HG03342 (cell line): ENCODE data around the gene RPL28.
"Not testable (repeated sequence)": the region's sequence is repeated elsewhere in the genome, so short reads cannot be mapped to it uniquely, and the experiment has no call there.

Experiments
- ATAC-seq: cut with Tn5 transposase; IDR thresholded peaks from one replicate; pipeline ENCODE4 v1.9.1; 2021; ENCODE audit warnings: mild to moderate bottlenecking, moderate library complexity; ENCODE audit not compliant: unreplicated experiment

The RPL28 gene

GRCh38 chr19:55391191-55391670, 5.5 kb downstream of the RPL28 start:
- no peak for ATAC-seq

DNA sequence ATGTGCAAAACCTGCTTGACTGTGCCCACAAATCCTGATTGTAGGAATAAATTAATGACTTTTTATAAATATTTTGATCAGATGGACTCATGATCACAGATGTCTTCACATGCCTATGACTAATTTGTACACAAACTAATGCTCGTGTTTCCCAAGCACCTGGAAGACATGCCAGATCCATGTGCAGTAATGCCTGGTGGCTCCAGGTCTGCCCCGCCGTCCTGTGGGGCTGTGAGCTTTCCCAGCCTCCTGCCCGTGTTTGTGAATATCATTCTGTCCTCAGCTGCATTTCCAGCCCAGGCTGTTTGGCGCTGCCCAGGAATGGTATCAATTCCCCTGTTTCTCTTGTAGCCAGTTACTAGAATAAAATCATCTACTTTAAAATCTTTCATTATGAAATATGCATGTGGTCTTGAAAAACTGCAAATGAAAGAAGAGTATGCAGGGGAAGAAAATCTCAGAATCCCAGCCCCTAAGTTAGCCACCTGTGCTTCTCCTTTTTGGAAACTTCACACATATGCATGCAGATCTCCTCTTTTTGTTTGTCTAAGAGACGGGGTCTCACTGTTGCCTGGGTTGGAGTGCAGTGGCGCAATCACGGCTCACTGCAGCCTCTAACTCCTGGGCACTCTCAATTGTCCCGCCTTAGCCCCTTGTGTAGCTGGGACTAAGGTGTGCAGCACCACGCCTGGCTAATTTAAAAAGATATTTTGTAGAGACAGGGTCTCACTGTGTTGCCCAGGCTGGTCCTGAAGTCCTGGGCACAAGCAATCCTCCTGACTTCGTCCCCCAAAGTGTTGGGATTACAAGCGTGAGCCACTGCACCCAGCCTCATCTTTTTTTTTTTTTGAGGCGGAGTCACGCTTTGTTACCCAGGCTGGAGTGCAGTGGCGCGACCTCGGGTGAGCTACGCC, 6.2 kb downstream of the RPL28 start:
- no peak for ATAC-seq

- ATAC-seq: no peak
These were observed 7.4 kb downstream of the RPL28 start for GRCh38 chr19:55392820-55393761.

GRCh38 chr19:55398200-55398925, 12.6 kb downstream of the RPL28 start:
- no peak for ATAC-seq

GRCh38 chr19:55400281-55401087, 14.8 kb downstream of the RPL28 start:
- no peak for ATAC-seq

DNA sequence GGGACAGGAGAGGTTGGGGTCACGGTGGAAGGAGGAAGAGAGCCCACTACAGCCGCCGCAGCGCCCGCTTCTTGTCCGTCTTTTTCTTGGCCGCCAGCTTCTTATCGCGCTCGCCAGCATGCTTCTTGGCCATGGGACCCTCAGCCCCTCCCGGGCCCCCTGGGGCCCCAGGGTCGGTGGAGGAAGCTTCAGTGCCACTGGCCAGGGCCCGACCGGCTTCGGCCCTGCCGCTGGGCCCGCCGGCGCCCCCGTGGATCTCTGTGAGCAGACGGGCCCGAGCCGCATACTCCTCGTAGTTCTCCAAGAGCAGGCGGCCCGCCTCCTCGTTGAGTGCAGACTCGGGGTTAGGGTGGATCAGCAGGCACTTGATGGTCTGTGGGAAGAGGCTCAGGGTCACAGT, 15.7 kb downstream of the RPL28 start:
- ATAC-seq: not testable (repeated sequence)

DNA sequence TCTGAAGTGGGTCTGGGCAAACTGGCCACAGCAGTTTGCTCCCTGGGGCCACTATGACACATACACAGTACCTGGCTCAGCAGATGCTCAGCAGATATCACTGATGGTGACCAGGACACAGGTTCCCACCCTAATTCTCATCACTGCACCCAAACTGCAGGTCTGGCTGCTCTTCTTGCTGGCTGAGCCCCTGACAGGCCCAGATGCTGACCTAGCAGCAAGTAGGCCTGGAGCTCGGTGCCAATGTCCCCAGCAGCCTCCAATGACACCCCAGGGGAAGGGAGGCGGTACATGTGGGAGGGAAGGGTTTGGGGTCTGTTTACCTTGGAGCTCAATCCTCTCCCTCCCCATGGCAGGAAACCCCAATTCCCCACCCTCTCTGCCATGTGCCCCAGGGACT, 16.8 kb downstream of the RPL28 start:
- ATAC-seq: no peak

GRCh38 chr19:55405638-55406037, 19.9 kb downstream of the RPL28 start:
- no peak for ATAC-seq

DNA sequence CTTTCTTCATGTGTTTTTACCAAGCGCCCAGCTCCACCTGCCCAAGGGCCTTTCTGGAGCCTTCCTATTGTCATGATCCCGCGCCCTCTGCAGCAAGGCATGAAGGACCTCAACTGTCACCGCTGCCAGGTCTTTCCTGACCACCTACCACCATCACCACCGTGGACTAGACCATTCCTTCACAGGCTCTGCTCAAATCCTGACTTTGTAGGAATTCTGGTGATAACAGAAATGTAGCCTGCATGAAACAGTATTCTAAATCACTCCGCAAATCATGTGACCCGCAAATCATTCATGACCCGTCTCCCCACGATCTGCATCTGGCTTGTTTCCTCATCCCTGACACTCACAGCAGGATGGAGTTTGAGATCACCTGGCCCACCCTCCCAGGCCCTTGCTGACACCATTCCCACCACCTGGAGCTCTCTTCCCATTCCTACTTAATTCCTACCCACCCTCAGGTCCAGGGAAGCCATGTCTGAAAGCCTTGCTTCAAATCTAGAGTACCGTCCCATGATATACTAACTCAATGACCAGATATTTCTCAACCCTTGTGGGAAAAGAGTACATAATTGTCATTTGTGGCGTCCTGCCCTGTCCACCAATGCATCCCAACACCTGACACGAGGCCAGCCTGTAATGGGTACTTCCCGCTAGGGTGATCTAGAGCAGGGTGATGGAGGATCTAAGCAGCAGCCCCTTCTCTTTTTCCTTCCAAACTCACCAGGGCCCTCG, 20.5 kb downstream of the RPL28 start:
- ATAC-seq: no peak

- ATAC-seq: no peak
These were observed 21.3 kb downstream of the RPL28 start for GRCh38 chr19:55406826-55407549.

DNA sequence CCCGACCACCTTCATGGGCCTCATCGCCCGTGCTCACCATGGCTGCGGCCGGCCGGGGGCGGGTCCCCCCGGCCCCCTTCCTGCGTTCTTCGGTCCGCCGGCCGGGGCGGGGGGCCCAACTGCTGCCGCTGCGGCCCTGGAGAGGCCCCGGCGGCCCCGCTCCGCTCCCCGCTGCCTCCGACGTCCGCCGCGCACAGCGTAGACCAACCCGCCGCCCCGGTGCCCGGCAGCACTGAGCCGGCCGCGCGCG, 21.7 kb downstream of the RPL28 start, which contains the start of gene UBE2S:
TSS of gene UBE2S (minus strand) at position 239 of the 250 bp plus-strand sequence. CDS start at position 40, 199 bp downstream.
- not testable (repeated sequence) for ATAC-seq

DNA sequence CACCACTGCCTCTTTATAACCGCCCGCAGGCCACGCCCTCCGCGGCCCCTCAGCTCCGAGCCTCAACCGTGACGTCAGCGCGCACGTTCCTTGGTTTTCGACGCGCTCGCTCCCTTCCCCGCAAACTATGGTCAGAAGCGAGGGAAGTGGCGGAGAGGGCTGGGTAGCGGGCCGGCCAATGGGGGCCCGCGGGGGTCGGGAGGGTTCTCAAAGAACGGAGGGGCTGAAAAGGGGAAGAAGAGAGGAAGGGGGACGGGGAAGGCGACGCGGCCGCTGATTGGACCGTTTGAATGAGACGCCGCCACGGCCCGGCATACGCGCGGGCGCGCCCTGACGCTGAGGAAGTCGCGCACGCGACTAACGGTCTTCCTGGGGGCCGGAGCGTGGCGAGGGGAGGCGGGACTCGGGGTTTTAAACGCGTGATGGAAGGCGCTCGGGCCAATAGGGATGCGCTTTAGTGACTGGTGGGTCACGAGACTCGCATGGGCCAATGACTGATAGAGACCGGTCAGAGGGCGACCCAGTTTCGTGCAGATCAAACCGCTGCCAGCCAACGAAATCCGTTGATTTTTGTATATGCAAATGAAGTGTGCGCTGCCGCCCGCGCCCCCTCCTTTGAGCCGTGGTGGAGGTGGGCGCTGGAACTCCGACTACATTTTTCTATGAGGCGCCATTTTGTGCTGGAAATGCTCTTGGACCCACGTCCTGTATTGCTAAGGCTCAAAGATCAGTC, 22.2 kb downstream of the RPL28 start:
- peak; percentile 85 for ATAC-seq

DNA sequence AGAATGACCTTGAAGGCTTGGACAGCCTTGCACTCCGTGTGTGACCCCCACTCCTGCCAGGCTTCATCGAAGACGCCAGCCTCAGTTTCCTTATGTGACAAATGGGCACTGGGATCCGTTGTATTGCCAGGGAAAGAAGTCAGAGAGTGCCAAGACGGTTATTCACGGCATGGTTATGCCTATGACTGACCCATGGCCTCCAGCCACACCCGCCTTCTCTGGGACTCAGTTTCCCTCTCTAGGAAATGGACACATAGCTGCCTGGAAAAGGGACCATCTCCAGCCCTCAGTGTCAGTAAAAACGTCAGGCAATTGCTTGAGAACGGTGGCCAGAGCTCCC, 22.8 kb downstream of the RPL28 start:
- no peak for ATAC-seq

- ATAC-seq: not testable (repeated sequence)
These were observed 23.4 kb downstream of the RPL28 start for GRCh38 chr19:55409179-55409578.

DNA sequence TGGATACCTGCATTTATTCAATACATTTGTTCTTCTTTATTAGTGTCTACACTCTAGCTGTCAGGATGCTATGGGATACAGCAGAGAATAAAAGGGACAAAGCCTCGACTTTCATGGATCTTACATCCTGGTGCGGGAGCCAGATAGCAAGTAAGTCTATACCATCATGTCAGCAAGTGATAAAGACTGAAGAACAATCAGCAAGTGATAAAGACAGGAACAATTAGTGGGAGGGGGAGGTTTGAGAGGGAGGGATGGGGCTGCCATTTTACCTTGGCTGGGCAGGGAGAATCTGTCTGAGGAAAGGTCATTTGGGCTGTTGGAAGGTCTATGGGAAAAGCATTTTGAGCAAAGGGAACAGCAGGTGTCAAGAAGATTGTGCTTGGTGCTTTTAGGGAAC, 24.4 kb downstream of the RPL28 start:
- ATAC-seq: no peak

DNA sequence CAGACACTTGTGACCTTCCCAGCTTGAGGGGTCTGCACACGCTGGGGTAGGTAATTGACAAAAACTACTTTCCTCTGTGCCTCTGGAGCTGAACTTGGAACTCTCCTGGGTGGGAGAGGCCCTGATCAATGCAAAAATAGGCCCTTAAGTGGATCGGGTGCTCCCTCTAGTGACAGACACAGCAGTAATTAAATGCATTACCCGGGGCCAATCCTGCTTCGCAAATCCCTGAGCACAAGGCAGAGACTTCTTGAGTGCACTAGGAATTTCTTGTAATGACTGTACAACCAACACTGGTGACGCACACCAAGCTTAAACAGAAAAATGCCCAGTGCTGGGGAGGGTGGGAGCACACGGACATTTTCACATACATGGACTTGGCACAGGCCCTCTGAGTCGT, 32.5 kb downstream of the RPL28 start:
- no peak for ATAC-seq

DNA sequence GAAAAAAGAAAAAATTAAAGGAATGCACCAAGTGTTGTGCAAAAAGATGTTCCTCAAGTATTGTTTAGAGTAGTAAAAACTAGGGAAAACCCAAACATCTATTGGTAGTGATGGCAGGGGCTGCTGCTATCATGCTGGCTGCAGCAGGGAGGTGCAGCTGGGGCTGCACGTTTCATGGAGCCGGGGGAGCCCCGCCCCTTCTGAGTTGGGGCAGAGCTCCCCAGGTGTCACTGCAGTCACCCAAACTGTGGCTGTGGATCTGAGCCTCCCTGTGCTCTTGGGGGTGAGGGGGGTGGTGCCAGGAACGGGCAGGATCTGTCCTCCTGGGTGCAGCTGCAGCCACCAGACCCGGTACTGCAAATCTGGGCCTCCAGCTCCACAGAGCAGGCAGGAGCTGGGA, 33.4 kb downstream of the RPL28 start:
- ATAC-seq: no peak

- no peak for ATAC-seq
These were observed 34.0 kb downstream of the RPL28 start for GRCh38 chr19:55419624-55420236.
